ENCODE measurements around the gene RYR1. TPM values are rescaled to one million over a fixed set of nuclear protein-coding genes. Genes with fewer than 3 reads are reported as not detected.

Gene RYR1
- total RNA-seq, 6 experiments from 2014 or later: not detected

GRCh38 chr19:38417544-38418506, 15.7 kb upstream of the RYR1 start:
- no peak overlapping the region for H3K27ac Mint-ChIP-seq
- H3K36me3 Mint-ChIP-seq (ENCODE audit: low read depth): no peaks in the 10 kb centered on the region
- H3K4me1 Mint-ChIP-seq (ENCODE audit: low read depth): peaks cover 13% of the 10 kb centered on the region
- peak overlapping the region; percentile 41; the same call in 1 of the 2 replicates for H3K4me3 Mint-ChIP-seq
- no peak for TF ChIP-seq CTCF (IDR thresholded peaks at IDR 0.05)
- peaks cover 19% of the 10 kb centered on the region for H3K27me3 Mint-ChIP-seq (ENCODE audit: insufficient read depth)
- DNase-seq: no peak
- no peaks in the 10 kb centered on the region for H3K9me3 Mint-ChIP-seq

- H3K27me3 Mint-ChIP-seq (ENCODE audit: insufficient read depth): peaks cover 26% of the 10 kb centered on the region
- no peak overlapping the region for H3K27ac Mint-ChIP-seq
- no peaks in the 10 kb centered on the region for H3K36me3 Mint-ChIP-seq (ENCODE audit: low read depth)
- no peak overlapping the region for H3K4me3 Mint-ChIP-seq
- TF ChIP-seq CTCF (IDR thresholded peaks at IDR 0.05): no peak
- DNase-seq: no peak
- peaks cover 13% of the 10 kb centered on the region for H3K4me1 Mint-ChIP-seq (ENCODE audit: low read depth)
- no peaks in the 10 kb centered on the region for H3K9me3 Mint-ChIP-seq
Measured at GRCh38 chr19:38420935-38421334, 12.6 kb upstream of the RYR1 start.

GRCh38 chr19:38421856-38422255, 11.6 kb upstream of the RYR1 start:
- Mint-ChIP-seq H3K36me3 (ENCODE audit: low read depth) (no peaks in the 10 kb centered on the region), H3K27ac (no peak overlapping the region), H3K27me3 (ENCODE audit: insufficient read depth) (peaks cover 26% of the 10 kb centered on the region), H3K4me3 (no peak overlapping the region), H3K4me1 (ENCODE audit: low read depth) (peaks cover 13% of the 10 kb centered on the region), H3K9me3 (no peaks in the 10 kb centered on the region)
- TF ChIP-seq CTCF (IDR thresholded peaks at IDR 0.05): no peak
- DNase-seq: no peak

- Mint-ChIP-seq H3K9me3 (no peaks in the 10 kb centered on the region), H3K27ac (no peak overlapping the region), H3K36me3 (ENCODE audit: low read depth) (no peaks in the 10 kb centered on the region), H3K4me3 (no peak overlapping the region), H3K4me1 (ENCODE audit: low read depth) (peaks cover 8% of the 10 kb centered on the region), H3K27me3 (ENCODE audit: insufficient read depth) (peaks cover 20% of the 10 kb centered on the region)
- no peak for DNase-seq
- no peak for TF ChIP-seq CTCF (IDR thresholded peaks at IDR 0.05)
Measured at GRCh38 chr19:38422438-38422837, 11.1 kb upstream of the RYR1 start.

GRCh38 chr19:38424272-38424671, 9.2 kb upstream of the RYR1 start:
- Mint-ChIP-seq H3K27me3 (ENCODE audit: insufficient read depth) (peaks cover 16% of the 10 kb centered on the region), H3K36me3 (ENCODE audit: low read depth) (no peaks in the 10 kb centered on the region), H3K4me1 (ENCODE audit: low read depth) (no peaks in the 10 kb centered on the region; the same call in 1 of the 2 replicates), H3K4me3 (no peak overlapping the region), H3K27ac (no peak overlapping the region), H3K9me3 (no peaks in the 10 kb centered on the region)
- no peak for DNase-seq
- no peak for TF ChIP-seq CTCF (IDR thresholded peaks at IDR 0.05)

Data from HFFc6 (cell line).